D341Med (cell line): ENCODE results near the gene HRC.
"Not testable (repeated sequence)": the region's sequence is repeated elsewhere in the genome, so short reads cannot be mapped to it uniquely, and the experiment has no call there.

Experiments used
- DNase-seq: peaks from one replicate; pipeline ENCODE4 v3.0.0; 2012; ENCODE audit warnings: low spot score

The HRC gene

DNA sequence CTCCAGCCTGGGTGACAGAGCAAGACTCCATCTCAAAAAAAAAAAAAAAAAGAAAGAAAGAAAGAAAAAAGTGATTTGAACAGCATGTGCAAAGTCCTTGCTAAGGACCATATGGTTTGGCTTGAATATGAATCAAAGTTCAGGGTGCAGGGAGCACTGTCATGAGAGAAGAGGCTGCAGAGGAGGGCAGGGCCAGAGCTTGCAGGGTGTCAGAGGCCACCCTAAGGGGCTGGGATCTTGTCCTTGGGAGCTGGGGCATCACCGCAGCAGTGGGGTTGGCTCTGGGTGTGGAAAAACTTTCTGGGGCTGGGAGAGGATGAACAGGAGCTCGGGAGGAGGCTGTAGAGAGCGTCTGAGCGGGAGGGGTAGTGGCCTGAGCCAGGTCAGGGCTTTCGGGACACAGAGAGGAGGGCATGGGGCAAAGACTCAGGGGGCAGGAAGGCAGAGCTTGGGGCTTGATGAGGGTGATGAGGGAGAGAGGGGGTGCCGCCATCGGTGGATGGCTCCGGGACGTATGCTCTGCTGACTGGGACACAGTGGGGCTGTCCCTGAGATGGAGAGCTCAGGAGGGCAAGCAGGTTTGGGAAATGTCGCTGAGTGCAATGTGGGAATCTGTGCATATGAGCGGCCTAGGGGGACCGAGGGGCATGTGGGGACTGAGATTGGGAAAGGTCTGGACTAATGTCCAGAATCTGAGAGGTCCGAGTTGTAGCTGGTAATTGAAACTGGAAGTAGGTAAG, 5.4 kb upstream of the HRC start:
- peak; percentile 18 for DNase-seq

DNA sequence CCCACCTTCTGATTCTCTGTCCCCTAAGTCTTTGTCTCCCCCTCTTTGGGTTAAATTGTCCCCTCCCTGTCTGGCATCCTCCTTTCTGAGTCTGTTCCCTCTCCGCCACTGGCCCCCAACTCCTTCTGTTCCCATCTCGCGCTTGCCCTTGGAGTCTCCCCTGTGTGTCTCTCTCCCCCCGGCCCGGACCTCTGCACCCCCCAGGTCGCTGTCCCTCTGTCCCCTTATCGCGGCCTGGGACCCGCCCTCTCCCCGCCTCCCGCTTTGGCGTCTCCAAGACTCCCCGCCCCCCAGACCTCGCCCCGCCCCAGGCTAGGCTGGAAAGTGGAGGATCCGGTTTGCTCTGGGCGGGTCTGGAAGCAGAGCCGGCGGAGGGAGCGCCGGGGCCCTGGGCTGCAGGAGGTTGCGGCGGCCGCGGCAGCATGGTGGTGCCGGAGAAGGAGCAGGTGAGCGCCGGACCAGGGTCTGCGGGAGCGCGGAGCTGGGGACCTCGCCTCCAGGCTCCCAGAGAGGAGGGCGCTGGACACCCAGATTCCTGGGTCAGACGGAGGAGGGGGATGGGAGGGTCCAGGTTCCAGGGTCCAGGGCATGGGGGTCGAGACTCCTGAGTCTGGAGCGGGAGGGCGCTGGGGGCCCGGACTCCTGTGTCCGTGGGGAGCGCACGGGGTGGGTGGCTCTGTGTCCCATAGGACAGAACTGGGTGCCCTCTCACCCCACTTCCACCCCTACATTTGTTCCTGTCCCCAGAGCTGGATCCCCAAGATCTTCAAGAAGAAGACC, 2.4 kb upstream of the HRC start, which contains the start of gene TRPM4:
TSS of gene TRPM4 (plus strand) at position 348 of the 780 bp plus-strand sequence. CDS start at position 423, 75 bp downstream.
- peak; percentile 92 for DNase-seq

DNA sequence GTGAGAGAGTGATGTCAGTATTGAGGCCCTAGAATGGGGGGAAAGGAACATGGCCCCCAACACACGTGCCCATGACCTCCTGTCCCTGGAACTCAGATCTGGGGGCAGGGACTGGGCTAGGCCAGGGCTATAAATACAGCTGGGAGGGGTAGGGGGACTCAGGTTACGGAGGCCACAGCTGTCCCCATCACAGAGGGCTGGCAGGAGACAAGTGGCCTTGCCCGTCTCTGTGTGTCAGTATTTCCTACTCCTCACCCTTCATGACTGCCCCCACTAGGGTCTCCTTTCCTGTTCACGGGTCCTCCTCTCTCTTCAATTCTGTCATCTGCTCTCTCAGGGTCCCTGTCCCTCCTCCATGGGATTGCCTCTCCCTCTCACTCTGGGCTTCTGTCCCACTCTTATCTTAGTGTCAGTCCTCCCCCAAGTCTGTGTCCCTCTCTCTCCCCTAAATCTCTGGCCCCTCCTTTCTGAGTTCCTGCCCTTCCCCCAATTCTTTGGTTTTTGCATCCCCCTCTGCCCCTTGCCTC, 687 bp upstream of the HRC start:
- DNase-seq: no peak

DNA sequence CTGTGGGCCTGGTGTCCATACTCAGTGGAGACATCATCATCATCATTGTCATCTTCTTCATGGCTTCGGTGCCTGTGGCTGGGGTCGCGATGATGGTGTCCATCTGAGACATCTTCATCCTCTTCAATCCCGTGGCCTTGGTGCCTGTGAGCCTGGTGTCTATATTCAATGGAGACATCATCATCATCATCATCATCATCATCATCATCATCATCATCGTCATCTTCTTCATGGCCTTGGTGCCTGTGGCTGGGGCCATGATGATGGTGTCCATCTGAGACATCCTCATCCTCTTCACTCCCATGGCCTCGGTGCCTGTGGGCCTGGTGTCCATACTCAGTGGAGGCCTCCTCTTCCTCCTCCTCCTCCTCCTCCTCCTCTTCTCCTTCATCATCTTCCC, 917 bp downstream of the HRC start:
- no peak for DNase-seq

DNA sequence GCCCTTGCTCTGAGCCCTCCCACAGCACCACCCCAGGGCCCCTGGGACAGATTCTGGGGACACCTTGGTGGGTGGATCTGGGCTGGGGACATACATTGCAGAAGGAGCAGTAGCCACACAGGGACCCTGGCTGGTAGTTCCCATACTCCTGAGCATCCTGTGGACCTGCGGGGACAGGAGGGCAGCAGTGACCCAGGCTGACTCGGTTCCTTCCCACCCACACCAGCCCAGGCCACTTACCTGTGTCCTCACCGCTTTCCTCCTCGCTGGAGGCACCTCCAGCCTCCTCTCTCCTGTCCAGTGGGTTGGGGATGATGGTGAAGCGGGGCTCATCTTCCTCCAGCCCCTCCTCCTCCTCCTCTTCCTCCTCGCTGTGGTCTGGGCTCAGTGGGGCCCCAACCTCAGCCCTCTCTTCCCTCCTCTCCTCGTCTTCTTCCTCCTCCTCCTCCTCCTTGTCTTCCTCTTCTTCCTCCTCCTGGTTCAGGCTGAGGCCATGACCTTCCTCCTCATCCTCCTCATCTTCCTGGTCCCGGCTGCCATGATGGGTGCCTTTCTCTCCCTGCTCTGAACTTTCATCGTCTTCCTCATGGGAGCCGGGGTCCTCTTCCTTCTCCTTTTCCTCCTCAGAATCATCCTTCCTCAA, 1.9 kb downstream of the HRC start:
- no peak for DNase-seq

DNA sequence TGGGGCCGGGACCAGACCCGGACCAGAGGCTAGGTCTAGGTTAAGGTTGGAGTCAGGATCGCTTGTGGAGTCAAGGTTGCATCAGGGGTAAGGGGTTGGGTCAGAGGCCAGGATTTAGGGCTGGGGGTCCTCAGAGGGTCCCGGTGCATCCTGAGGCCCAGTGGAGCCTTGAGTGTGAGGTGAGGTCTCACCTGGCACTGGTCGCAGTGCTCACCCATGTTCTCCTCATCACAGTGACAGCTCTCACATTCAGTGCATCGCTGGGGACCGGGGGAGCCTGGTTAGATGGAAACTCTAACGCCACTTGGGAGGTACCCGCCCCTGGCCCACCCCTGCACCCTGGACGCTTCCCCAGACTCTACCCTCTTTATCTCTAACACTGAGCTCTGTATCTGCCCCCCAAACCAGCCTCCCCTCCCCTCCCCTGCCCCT, 3.1 kb downstream of the HRC start:
- no peak for DNase-seq

DNA sequence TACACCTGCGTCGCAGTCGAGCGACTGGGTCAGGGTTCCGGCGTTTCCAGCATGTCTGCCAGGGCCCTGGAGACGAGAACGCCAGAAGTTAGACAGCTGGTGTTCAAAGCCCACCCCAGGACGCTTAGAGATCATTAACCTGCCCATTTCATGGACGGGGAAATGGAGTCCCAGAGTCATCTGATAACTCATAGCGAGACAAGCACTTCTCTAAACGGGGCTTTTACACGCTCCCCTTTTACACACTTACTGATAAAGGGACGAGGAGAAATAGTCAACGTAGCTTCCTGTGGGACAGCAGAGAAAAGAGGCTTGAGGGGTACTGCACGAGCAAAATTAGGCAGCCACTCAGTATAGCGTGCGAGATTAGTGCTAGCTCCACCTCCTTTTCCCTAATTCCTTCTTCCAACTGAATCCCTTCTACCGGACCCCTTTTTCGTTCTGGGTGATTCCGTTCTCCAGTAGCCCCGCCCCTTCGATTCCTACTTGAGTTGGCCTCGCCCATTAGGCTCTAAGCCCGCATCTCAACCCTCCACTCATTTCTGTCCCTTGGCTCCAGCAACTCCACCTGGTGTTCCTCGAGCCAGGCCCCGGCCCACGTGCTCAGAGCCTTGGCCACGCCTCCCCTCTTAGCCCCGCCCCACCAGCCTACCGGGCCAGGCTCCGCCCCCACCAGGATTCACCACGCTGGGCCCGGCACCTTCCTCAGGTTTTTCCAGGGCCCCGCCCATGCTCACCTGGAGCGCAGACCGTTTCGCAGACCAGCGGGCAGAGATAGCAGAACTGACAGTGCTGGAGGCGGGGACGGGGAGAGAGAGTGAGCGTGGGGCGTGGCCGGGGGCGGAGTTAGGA, 3.7 kb downstream of the HRC start:
- peak; percentile 91 for DNase-seq

DNA sequence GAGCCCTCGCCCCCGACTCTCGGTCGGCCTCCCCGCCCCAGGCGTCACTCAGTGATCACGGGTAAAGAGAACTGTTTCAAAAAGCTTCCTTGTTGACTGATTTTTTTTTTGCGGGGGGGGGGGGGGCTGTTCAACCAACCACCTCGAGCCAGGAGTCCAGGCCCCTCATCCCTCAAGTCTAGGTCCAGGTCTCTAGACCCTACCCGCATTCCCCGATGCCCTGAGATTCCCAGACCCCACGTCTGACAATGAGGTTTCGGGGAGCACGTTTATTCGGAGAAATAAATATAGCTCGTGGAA, 4.3 kb downstream of the HRC start:
- no peak for DNase-seq

DNA sequence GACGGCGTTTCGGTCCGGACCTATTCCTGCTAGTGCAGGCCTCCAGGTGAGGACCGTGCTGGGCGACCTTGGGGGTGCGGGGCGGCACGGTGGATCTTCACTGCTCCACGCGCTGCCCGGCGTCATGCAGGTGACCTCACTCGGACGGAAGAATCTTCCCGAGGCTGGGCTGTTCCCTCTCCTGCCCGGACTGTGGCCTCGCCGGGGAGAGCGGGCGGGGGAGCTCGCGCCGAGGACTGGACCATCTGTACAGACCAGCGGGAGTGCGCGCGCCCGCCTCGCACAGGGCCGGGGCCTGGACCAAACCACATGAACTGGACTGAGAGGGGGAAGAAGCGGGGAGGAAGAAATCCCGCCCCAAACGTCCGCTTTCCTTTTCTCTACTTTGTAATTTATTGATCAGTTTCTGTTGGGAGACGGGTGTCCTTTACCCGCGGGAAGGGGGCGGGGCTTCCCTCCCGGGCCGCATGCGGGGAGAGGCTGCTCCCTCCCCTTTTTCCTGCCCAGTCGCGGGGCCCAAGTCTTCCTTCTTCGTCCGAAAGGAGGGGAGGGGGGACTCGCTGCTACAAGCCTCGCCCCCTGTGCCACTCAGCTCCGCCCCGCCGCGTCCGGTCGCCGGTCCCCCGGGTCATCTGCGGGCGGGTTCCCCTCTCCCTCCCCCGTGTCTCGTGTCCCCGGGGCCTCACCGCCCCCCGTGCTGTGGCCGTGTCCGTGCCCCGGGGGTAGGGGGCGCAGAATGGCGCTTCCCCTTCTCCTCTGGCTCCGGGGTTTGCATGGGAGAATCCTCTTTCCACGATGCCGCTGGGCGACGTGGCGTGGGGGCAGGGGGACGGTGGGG, 4.9 kb downstream of the HRC start:
- peak; percentile 87 for DNase-seq

DNA sequence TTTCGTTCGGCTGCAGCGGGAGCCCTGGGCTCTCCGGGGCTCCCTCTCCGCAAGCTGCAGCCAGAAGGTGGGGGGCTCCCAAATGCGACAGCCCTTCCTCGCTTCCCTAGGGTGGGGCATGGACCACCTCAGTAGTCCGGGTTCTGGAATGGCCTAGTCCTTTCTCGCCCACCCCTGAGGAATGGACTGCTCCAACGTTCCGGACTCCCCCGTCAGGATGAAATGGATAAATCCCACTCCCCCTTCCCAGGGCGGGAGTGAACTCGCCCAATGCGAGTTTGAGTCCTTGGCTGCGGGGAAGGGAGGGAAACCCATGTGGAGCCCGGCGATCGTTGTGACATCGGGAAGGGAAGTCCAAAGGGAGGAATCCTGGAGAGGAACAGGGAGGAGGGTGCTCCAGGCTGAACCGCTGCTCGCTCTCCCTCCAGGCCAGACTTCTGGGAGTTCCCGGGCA, 5.5 kb downstream of the HRC start:
- peak; percentile 71 for DNase-seq

DNA sequence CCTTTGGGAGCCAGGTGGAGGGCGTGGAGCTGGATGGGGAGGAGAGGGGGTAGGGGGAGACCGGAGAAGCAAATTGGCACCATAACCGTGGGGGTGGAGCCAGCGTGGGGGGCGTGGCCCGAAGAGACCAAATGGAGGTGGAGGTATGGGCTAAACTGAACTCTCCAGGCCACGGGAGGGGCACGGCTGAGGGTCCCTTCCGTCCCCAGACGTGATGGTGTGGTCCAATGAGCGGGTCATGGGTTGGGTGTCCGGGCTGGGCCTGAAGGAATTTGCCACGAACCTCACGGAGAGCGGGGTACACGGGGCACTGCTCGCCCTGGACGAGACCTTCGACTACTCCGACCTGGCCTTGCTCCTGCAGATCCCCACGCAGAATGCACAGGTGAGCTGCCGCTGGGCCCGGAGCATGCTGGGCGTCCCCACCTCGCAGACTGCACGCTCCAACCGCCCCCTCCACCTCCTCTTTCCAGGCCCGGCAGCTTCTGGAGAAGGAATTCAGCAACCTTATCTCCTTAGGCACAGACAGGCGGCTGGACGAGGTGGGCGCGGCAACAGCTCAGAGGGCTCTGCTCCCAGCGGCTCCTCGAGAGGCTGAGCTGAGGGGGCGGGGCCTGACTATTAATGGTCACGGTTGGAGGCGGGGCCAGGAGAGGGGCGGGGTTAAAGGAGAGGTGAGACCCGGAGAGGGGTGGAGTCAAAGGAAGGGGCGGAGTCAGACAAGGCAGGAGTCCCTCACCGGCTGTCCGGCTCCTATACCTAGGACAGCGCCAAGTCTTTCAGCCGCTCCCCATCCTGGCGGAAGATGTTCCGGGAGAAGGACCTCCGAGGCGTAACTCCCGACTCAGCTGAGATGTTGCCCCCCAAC, 6.2 kb downstream of the HRC start:
- DNase-seq: peak; percentile 93

DNA sequence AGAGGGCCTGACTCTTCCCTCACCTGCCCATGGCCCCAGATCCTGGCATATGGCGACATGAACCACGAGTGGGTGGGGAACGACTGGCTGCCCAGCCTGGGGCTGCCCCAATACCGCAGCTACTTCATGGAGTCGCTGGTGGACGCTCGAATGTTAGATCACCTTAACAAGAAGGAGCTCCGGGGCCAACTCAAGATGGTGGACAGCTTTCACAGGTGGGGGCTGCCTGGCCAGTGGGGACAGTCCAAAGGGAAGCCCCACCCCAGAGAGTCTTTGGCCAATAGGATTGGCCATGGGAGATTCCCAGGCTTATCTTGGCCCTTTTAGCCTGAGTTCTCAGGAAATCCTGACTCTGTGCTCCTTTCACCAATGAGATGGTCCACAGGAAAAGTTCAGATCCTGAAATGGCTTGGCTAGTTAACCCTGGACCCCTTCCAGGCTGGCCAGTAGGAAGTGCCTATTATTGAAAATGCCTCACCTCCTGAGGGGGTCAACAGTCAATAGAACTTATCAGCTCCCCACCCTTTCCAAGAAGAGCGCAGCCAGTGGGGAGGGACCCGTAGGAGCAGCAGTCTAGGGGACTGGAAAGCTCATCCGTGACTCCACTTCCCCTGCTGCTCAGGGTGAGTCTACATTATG, 7.0 kb downstream of the HRC start:
- no peak for DNase-seq

DNA sequence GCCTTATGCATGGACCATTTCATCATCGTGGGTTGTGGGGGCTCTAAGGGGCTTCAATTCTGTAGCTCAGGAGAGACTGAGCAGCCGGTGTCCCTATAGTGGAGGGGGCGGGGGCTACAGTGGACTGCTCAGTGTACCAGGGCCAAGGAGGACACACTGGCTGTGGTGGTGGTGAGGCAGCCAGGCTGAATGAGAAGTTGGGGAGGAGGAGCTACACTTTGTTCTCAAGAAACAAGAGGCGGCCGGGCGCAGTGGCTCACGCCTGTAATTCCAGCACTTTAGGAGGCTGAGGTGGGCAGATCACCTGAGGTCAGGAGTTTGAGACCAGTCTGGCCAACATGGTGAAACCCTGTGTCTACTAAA, 8.8 kb downstream of the HRC start:
- not testable (repeated sequence) for DNase-seq

DNA sequence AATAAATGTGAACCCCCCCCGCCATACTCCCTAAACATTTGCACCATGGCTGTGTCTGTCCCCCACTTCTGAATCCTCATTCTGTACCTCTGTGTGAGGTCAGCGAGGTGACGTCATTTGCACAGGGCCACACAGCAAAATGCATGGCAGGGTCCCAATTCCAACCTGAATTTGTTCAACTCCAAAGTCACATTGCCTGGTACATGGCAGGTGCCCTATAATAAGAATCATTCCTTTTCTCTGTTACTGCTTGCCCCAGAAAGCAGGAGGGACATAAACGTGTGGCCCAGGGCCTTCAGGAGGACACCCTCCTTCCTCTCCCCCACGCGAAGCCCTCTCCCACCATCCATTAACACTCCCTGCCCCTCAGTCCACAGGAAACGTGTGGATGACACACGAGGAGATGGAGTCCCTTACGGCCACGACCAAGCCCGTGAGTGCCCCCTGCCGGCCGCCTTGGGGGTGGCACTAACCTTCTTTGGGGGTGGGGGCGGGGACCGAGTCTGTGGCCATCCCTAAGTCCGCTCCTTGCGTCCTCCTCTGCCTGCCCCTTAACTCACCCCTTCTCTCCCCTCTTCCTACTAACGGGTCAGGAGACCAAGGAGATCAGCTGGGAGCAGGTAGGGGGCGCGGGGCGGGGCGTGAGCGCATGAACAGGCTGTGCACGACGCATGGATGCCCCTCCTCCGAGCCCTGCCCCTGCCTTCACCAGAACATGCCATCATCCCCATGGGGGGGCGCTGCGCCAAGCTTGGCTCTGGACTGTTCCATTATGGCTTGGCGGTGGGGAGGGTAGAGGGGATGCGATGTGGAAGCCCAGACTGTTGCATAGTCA, 9.4 kb downstream of the HRC start:
- DNase-seq: peak; percentile 83

DNA sequence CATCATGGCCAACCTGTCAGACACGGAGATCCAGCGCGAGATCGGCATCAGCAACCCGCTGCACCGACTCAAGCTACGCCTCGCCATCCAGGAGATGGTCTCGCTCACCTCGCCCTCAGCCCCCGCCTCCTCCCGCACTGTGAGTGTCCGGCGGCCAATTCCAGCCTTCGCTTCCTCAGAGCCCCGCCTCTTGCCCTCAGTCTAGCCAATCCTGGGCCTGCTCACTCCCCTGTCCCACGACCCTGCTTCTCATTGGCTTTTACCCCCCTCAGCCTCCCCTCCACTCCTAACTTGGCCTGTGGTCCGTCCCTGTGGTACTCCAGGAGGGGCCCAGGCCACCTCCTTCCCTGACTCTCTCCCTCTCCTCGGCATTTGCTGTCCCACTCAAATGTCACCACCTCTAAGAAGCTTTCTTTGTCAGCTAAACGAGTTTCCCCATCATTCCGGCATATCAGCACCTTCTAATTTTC, 12.3 kb downstream of the HRC start:
- DNase-seq: peak; percentile 61

DNA sequence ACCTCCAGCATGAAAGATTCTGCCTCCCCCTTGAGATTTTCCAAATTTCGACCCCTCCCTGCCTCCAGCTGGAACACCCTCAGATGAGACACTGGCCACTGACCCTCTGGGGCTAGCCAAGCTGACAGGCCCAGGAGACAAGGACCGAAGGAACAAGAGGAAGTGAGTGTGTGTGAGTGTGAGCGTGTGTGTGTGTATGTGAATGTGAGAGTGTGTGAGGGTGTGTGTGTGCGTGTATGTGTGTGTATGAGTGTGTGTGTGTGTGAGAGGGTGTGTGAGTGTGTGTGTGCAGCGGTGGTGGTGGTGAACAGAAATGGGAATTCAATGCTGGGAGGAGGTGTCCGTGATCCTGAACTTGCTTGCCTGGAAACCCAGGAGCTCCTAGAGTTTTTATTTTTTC, 13.8 kb downstream of the HRC start:
- DNase-seq: no peak

DNA sequence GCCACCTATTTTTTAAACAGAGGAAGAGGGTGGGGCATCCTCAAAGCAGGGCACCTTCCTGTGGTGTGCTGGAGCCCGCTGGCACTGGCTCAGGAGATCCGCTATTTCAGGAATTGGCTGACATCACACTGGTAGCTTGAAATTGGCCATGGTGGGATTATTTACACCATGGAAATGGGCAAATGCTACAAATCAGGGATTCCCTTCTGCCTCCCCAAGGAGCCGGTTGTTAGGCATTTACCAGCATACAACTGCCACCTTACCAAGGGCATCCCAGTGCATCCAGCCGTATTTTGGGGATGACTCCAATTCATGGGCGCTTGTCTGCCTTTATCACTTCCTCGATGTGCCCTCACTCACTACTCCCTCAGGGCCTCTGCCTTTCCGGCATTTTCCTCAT, 14.2 kb downstream of the HRC start:
- no peak for DNase-seq

DNA sequence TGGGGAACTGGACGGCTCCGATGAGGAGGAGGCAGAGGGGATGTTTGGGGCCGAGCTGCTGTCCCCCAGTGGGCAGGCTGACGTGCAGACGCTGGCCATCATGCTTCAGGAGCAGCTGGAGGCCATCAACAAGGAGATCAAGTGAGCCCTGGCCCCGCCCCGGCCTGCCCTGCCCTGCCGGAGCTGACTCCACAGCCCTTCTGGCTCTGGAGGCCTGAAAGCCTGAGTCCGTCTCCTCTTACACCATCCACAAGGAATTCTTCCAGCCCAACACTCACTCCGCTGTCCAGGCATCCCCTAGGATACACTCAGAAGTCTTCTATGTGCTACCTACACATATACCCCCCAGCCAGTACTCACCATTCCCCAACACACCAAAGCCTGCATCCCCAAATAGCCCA, 18.4 kb downstream of the HRC start:
- no peak for DNase-seq
